Measurements from ENCODE around the gene SSBP2. TPM values are rescaled to one million over a fixed set of nuclear protein-coding genes. Genes with fewer than 3 reads are reported as not detected.
A peak's percentile ranks its signal among the peaks of the same experiment; 100 is the strongest.

SSBP2 gene
- total RNA-seq, 1 donor, result 34.3 TPM

GRCh38 chr5:81402192-81402930 is 348.5 kb downstream of the SSBP2 start:
- no peak for TF ChIP-seq CTCF (IDR thresholded peaks at IDR 0.05; ENCODE audit: insufficient read depth, low read length)
- H3K4me3 ChIP-seq (ENCODE audit: low read depth, low read length), result no peak overlapping the region
- no peak for DNase-seq (ENCODE audit: low read depth)

- TF ChIP-seq CTCF (IDR thresholded peaks at IDR 0.05; ENCODE audit: insufficient read depth, low read length), result no peak
- no peak overlapping the region for H3K4me3 ChIP-seq (ENCODE audit: low read depth, low read length)
- no peak for DNase-seq (ENCODE audit: low read depth)
Measured at GRCh38 chr5:81401266-81401665, 349.6 kb downstream of the SSBP2 start.

GRCh38 chr5:81400375-81400774 is 350.5 kb downstream of the SSBP2 start:
- TF ChIP-seq CTCF (IDR thresholded peaks at IDR 0.05; ENCODE audit: insufficient read depth, low read length), result no peak
- no peak for DNase-seq (ENCODE audit: low read depth)
- no peak overlapping the region for H3K4me3 ChIP-seq (ENCODE audit: low read depth, low read length)

- TF ChIP-seq CTCF (IDR thresholded peaks at IDR 0.05; ENCODE audit: insufficient read depth, low read length), result no peak
- no peak for DNase-seq (ENCODE audit: low read depth)
- no peak overlapping the region for H3K4me3 ChIP-seq (ENCODE audit: low read depth, low read length)
Measured at GRCh38 chr5:81398741-81399140, 352.2 kb downstream of the SSBP2 start.

GRCh38 chr5:81397176-81397575 is 353.7 kb downstream of the SSBP2 start:
- no peak overlapping the region for H3K4me3 ChIP-seq (ENCODE audit: low read depth, low read length)
- DNase-seq (ENCODE audit: low read depth), result peak; percentile 57
- no peak for TF ChIP-seq CTCF (IDR thresholded peaks at IDR 0.05; ENCODE audit: insufficient read depth, low read length)

GRCh38 chr5:81395262-81395661 is 355.6 kb downstream of the SSBP2 start:
- DNase-seq (ENCODE audit: low read depth), result no peak
- no peak for TF ChIP-seq CTCF (IDR thresholded peaks at IDR 0.05; ENCODE audit: insufficient read depth, low read length)
- H3K4me3 ChIP-seq (ENCODE audit: low read depth, low read length), result no peak overlapping the region
